ENCODE measurements around the gene MMS22L. TPM values are rescaled to one million over a fixed set of nuclear protein-coding genes. Genes with fewer than 3 reads are reported as not detected.

The MMS22L gene
- total RNA-seq, 1 experiment from 2014 or later: 19.3 TPM

DNA sequence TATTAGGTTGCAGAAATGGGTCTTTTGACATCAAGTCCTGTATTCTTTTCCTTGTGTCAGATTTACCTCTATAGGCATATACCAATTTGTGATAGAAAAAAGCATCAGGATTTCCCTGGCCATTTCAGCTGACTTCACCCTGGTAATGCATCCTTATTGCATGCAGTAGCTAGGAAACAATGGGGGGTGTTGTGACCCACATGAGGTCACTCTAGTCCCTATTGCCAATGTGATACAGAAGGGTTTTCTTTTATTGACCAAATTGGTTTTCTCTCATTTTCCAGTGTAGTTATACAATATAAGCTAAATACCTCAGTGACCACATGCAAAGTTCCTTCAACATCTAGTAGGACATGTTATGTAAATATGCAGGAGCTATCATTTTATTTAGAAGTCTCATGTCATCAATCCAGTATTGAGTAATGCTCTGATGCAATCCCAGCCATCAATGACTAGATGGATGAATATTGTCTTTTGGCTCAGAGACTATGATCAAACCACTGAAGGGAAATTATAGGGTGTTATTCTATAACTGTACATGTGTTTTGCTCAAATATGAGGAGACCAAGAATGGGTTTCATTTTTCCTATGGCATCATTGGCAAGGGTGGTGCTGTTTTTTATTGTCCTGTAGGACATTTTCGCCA lies 180.7 kb downstream of the MMS22L start:
- intact Hi-C loops (cut with micrococcal nuclease): no loop called here
- no TSS peak for BruUV-seq (replicated peaks)

DNA sequence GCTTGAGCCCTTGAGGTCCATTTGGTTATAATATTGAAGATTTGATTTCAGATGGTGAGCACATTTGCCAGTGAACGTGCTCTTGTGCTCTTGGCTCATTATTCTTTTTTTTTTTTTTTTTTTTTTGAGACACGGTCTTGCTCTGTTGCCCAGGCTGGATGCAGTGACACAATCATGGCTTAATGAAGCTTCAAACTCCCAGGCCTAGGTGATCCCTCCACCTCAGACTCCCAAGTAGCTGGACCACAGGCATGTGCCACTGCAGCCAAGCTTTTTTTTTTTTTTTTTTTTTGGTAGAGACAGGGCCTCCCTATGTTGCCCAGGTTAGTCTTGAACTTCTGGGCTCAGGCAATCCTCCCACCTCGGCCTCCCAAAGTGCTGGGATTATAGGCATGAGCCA lies 182.3 kb downstream of the MMS22L start:
- Histone ChIP-seq H3K4me1 (ENCODE audit: insufficient read depth, low read length) (peaks cover 17% of the 10 kb centered on the region), H2AFZ (ENCODE audit: low read length) (no peak overlapping the region), H3K36me3 (ENCODE audit: low read depth, low read length) (no peaks in the 10 kb centered on the region), H3K4me3 (ENCODE audit: low read length) (no peak overlapping the region), H3F3A (ENCODE audit: low read length, unreplicated experiment) (no peaks in the 10 kb centered on the region), H3K9me3 (ENCODE audit: low read length) (no peaks in the 10 kb centered on the region), H3K9ac (ENCODE audit: low read length) (no peak overlapping the region), H3K9me2 (replicated peaks; ENCODE audit: low read length) (no peaks in the 10 kb centered on the region), H3K79me2 (ENCODE audit: low read length) (no peaks in the 10 kb centered on the region), H3K27ac (ENCODE audit: low read length) (no peak overlapping the region), H3K4me2 (ENCODE audit: low read length) (no peak overlapping the region), H4K20me1 (ENCODE audit: low read length) (no peaks in the 10 kb centered on the region), H3K27me3 (ENCODE audit: low read length) (no peaks in the 10 kb centered on the region)
- POLR2A ChIA-PET (ENCODE audit: unreplicated experiment): no interaction called here
- intact Hi-C loops (cut with micrococcal nuclease): no loop called here
- CTCF ChIA-PET: no interaction called here
- BruUV-seq (replicated peaks): no TSS peak
- TF ChIP-seq CTCF (conservative IDR thresholded peaks at IDR 0.05; ENCODE audit: low read depth, low read length): no peak
- no peak for TF ChIP-seq EZH2 (IDR thresholded peaks at IDR 0.05; ENCODE audit: low read length, unreplicated experiment)
- no peak for TF ChIP-seq EZH2phosphoT487 (IDR thresholded peaks at IDR 0.05; ENCODE audit: borderline replicate concordance, low read length)
- ATAC-seq (no peak), DNase-seq (no peak)

More for the DNA sequence above, 180.7 kb downstream of the MMS22L start:
- H3K27me3 ChIP-seq (ENCODE audit: low read length): no peaks in the 10 kb centered on the region
- H3K9ac ChIP-seq (ENCODE audit: low read length): no peak overlapping the region
- H4K20me1 ChIP-seq (ENCODE audit: low read length): no peaks in the 10 kb centered on the region
- H3K79me2 ChIP-seq (ENCODE audit: low read length): no peaks in the 10 kb centered on the region
- no peak for ATAC-seq
- no peaks in the 10 kb centered on the region for H3K9me2 ChIP-seq (replicated peaks; ENCODE audit: low read length)
- H3K36me3 ChIP-seq (ENCODE audit: low read depth, low read length): no peaks in the 10 kb centered on the region
- TF ChIP-seq EZH2phosphoT487 (IDR thresholded peaks at IDR 0.05; ENCODE audit: borderline replicate concordance, low read length): no peak
- no peak for TF ChIP-seq EZH2 (IDR thresholded peaks at IDR 0.05; ENCODE audit: low read length, unreplicated experiment)
- no peak for TF ChIP-seq CTCF (conservative IDR thresholded peaks at IDR 0.05; ENCODE audit: low read depth, low read length)
- no peaks in the 10 kb centered on the region for H3K9me3 ChIP-seq (ENCODE audit: low read length)
- no peaks in the 10 kb centered on the region for H3F3A ChIP-seq (ENCODE audit: low read length, unreplicated experiment)
- POLR2A ChIA-PET (ENCODE audit: unreplicated experiment): no interaction called here
- no peak overlapping the region for H2AFZ ChIP-seq (ENCODE audit: low read length)
- CTCF ChIA-PET: no interaction called here
- H3K4me3 ChIP-seq (ENCODE audit: low read length): no peak overlapping the region
- H3K27ac ChIP-seq (ENCODE audit: low read length): no peak overlapping the region
- peaks cover under 1% of the 10 kb centered on the region for H3K4me1 ChIP-seq (ENCODE audit: insufficient read depth, low read length)
- H3K4me2 ChIP-seq (ENCODE audit: low read length): no peak overlapping the region
- DNase-seq: no peak
